Mesenchymal stem cell (in vitro differentiated cells and primary cell): ENCODE measurements around the gene ATP4A.

Experiments
- DNase-seq: peaks from one replicate; pipeline ENCODE4 v3.0.0-alpha.2; 2013
- H2AFZ ChIP-seq: one replicate; pipeline ENCODE4 v1.6.1; 2013; ENCODE audit warnings: low read depth, mild to moderate bottlenecking, control low read depth, inconsistent platforms, low read length, moderate library complexity
- H2AK5ac ChIP-seq: 2 replicates; pipeline ENCODE4 v1.6.1; 2013; ENCODE audit warnings: low read length, moderate library complexity, mild to moderate bottlenecking, inconsistent platforms; ENCODE audit not compliant: severe bottlenecking
- H2BK120ac ChIP-seq: one replicate; pipeline ENCODE4 v1.6.1; 2013; ENCODE audit warnings: low read depth, mild to moderate bottlenecking, inconsistent platforms, low read length, moderate library complexity
- H2BK12ac ChIP-seq, 2 experiments: one replicate each; pipeline ENCODE4 v1.6.1; 2013; ENCODE audit warnings: inconsistent platforms in 2 of 2, low read length in 2 of 2, mild to moderate bottlenecking in 2 of 2, moderate library complexity in 2 of 2, control low read depth in 1 of 2
- H2BK15ac ChIP-seq: one replicate; pipeline ENCODE4 v1.6.1; 2013; ENCODE audit warnings: mild to moderate bottlenecking, low read depth, inconsistent platforms; ENCODE audit not compliant: poor library complexity, severe bottlenecking
- H2BK5ac ChIP-seq: 2 replicates; pipeline ENCODE4 v1.6.1; 2013; ENCODE audit warnings: low read depth, mild to moderate bottlenecking, low read length, control low read depth, inconsistent platforms; ENCODE audit not compliant: poor library complexity, severe bottlenecking
- H3K14ac ChIP-seq, 2 experiments: one replicate each; pipeline ENCODE4 v1.6.1; 2013; ENCODE audit warnings: inconsistent platforms in 2 of 2, low read length in 2 of 2, control low read depth in 1 of 2, mild to moderate bottlenecking in 1 of 2, moderate library complexity in 1 of 2
- H3K18ac ChIP-seq, 2 experiments: one replicate each; pipeline ENCODE4 v1.6.1; 2013; ENCODE audit warnings: inconsistent platforms in 2 of 2, low read length in 2 of 2, control low read depth in 1 of 2, low read depth in 1 of 2, mild to moderate bottlenecking in 1 of 2
- H3K23ac ChIP-seq, 2 experiments: one replicate each; pipeline ENCODE4 v1.6.1; 2013; ENCODE audit warnings: inconsistent platforms in 2 of 2, low read length in 2 of 2, mild to moderate bottlenecking in 2 of 2, moderate library complexity in 2 of 2, control low read depth in 1 of 2
- H3K27ac ChIP-seq: 2 replicates; pipeline ENCODE4 v1.5.1; 2013; ENCODE audit warnings: mild to moderate bottlenecking, moderate library complexity, low read length, control low read depth, inconsistent platforms; ENCODE audit not compliant: poor library complexity, severe bottlenecking
- H3K27me3 ChIP-seq, 2 experiments: 2 replicates each; pipeline versions ENCODE4 v1.6.1 to v1.7.0; 2013; ENCODE audit warnings: low read length in 2 of 2, mild to moderate bottlenecking in 2 of 2, moderate library complexity in 2 of 2, control low read depth in 1 of 2, inconsistent platforms in 1 of 2; ENCODE audit not compliant: control insufficient read depth in 1 of 2, insufficient read depth in 1 of 2
- H3K36me3 ChIP-seq, 2 experiments: 2 replicates each; pipeline versions ENCODE4 v1.6.1 to v1.7.0; 2013; ENCODE audit warnings: low read length in 2 of 2, control low read depth in 1 of 2, inconsistent platforms in 1 of 2, low read depth in 1 of 2, mild to moderate bottlenecking in 1 of 2; ENCODE audit not compliant: insufficient read depth in 2 of 2, control insufficient read depth in 1 of 2
- H3K4ac ChIP-seq, 2 experiments: one replicate each; pipeline ENCODE4 v1.6.1; 2013; ENCODE audit warnings: inconsistent platforms in 2 of 2, low read length in 2 of 2, mild to moderate bottlenecking in 2 of 2, moderate library complexity in 2 of 2, control low read depth in 1 of 2, low read depth in 1 of 2
- H3K4me1 ChIP-seq: 2 replicates; pipeline ENCODE4 v1.6.1; 2013; ENCODE audit warnings: low read depth, low read length, control low read depth; ENCODE audit not compliant: control insufficient read depth, insufficient read depth
- H3K4me2 ChIP-seq: 2 replicates; pipeline ENCODE4 v1.6.1; 2013; ENCODE audit warnings: low read length, mild to moderate bottlenecking, inconsistent platforms; ENCODE audit not compliant: poor library complexity, severe bottlenecking
- H3K4me3 ChIP-seq, 2 experiments: 2 replicates each; pipeline versions ENCODE4 v1.5.1 to v1.7.0; 2013; ENCODE audit warnings: low read length in 2 of 2, mild to moderate bottlenecking in 2 of 2, control low read depth in 1 of 2, low read depth in 1 of 2; ENCODE audit not compliant: insufficient read depth in 1 of 2
- H3K79me1 ChIP-seq: replicated peaks from 2 replicates; pipeline ENCODE4 v1.6.1; 2013; ENCODE audit warnings: mild to moderate bottlenecking, control low read depth, low read length, inconsistent platforms; ENCODE audit not compliant: poor library complexity, severe bottlenecking
- H3K9ac ChIP-seq: 2 replicates; pipeline ENCODE4 v1.7.0; 2013; ENCODE audit warnings: mild to moderate bottlenecking, low read length, moderate library complexity
- H3K9me3 ChIP-seq: 2 replicates; pipeline ENCODE4 v1.7.0; 2013; ENCODE audit warnings: mild to moderate bottlenecking, low read length; ENCODE audit not compliant: control insufficient read depth
- H4K8ac ChIP-seq: one replicate; pipeline ENCODE4 v1.6.1; 2013; ENCODE audit warnings: inconsistent platforms, mild to moderate bottlenecking, low read length, moderate library complexity
- H4K91ac ChIP-seq: one replicate; pipeline ENCODE4 v1.6.1; 2013; ENCODE audit warnings: mild to moderate bottlenecking, low read length, inconsistent platforms
- WGBS: methylation state at CpG from one replicate; pipeline ENCODE4 v1.1.7; 2013; ENCODE audit warnings: mixed read lengths; 5-methylcytosine and 5-hydroxymethylcytosine counted together

The ATP4A gene

GRCh38 chr19:35509861-35510625, 53.4 kb downstream of the ATP4A start:
- H3K23ac ChIP-seq, result no peak overlapping the region
- no peak overlapping the region for H3K27ac ChIP-seq
- H4K8ac ChIP-seq, result peak overlapping the region; percentile 23
- peak overlapping the region; percentile 78 for H3K9ac ChIP-seq
- no peak overlapping the region for H2BK15ac ChIP-seq
- H3K4me3 ChIP-seq, result peak overlapping the region in 1 of 2 experiments; percentile 77
- H2AK5ac ChIP-seq, result no peak overlapping the region
- H3K4me2 ChIP-seq, result peak overlapping the region; percentile 71
- peak; percentile 35 for DNase-seq
- H4K91ac ChIP-seq, result no peak overlapping the region
- H3K4ac ChIP-seq, result no peak overlapping the region
- 2% methylated on average over 35 of the region's 39 CpGs for WGBS
- H3K27me3 ChIP-seq, result peaks cover 48 to 80% of the 10 kb centered on the region in 2 experiments
- no peak overlapping the region for H2AFZ ChIP-seq
- H3K9me3 ChIP-seq, result no peaks in the 10 kb centered on the region
- H3K4me1 ChIP-seq, result peaks cover 14% of the 10 kb centered on the region
- H2BK12ac ChIP-seq, result no peak overlapping the region
- no peak overlapping the region for H3K14ac ChIP-seq
- peak overlapping the region in 1 of 2 experiments; percentile 42 for H3K18ac ChIP-seq
- H3K79me1 ChIP-seq, result no peaks in the 10 kb centered on the region
- H2BK120ac ChIP-seq, result no peak overlapping the region
- H3K36me3 ChIP-seq, result peaks cover 0 to 4% of the 10 kb centered on the region in 2 experiments
- H2BK5ac ChIP-seq, result peak overlapping the region; percentile 52

GRCh38 chr19:35509018-35509652, 54.3 kb downstream of the ATP4A start:
- no peak overlapping the region for H3K27ac ChIP-seq

GRCh38 chr19:35508129-35508528, 55.3 kb downstream of the ATP4A start:
- Histone ChIP-seq H3K9ac (no peak overlapping the region), H3K79me1 (no peaks in the 10 kb centered on the region), H4K8ac (no peak overlapping the region), H2BK15ac (no peak overlapping the region), H2AK5ac (no peak overlapping the region), H3K4me1 (peaks cover 10% of the 10 kb centered on the region), H2AFZ (no peak overlapping the region), H3K9me3 (no peaks in the 10 kb centered on the region), H2BK5ac (no peak overlapping the region), H3K4me2 (no peak overlapping the region), H4K91ac (no peak overlapping the region), H3K23ac (no peak overlapping the region), H3K18ac (no peak overlapping the region), H3K4me3 (peak overlapping the region in 1 of 2 experiments; percentile 12), H2BK12ac (no peak overlapping the region), H3K27ac (no peak overlapping the region), H3K4ac (no peak overlapping the region), H2BK120ac (no peak overlapping the region), H3K14ac (no peak overlapping the region), H3K36me3 (peaks cover 0 to 4% of the 10 kb centered on the region in 2 experiments), H3K27me3 (peaks cover 49 to 67% of the 10 kb centered on the region in 2 experiments)
- 92% methylated on average over 1 of the region's 3 CpGs for WGBS
- no peak for DNase-seq

More at GRCh38 chr19:35509018-35509652, 54.3 kb downstream of the ATP4A start:
- H3K14ac ChIP-seq, result no peak overlapping the region
- no peak overlapping the region for H2BK12ac ChIP-seq
- H3K79me1 ChIP-seq, result no peaks in the 10 kb centered on the region
- no peak overlapping the region for H3K9ac ChIP-seq
- no peak overlapping the region for H3K4ac ChIP-seq
- no peak overlapping the region for H2BK15ac ChIP-seq
- H3K4me1 ChIP-seq, result peaks cover 12% of the 10 kb centered on the region
- peak overlapping the region; percentile 49 for H3K4me2 ChIP-seq
- no peak overlapping the region for H3K18ac ChIP-seq
- no peaks in the 10 kb centered on the region for H3K9me3 ChIP-seq
- H2BK120ac ChIP-seq, result no peak overlapping the region
- no peak overlapping the region for H3K4me3 ChIP-seq
- 12% methylated on average over 10 of the region's 12 CpGs for WGBS
- no peak overlapping the region for H3K23ac ChIP-seq
- no peak overlapping the region for H2BK5ac ChIP-seq
- H3K36me3 ChIP-seq, result peaks cover 0 to 4% of the 10 kb centered on the region in 2 experiments
- no peak overlapping the region for H2AK5ac ChIP-seq
- no peak for DNase-seq
- no peak overlapping the region for H4K91ac ChIP-seq
- H2AFZ ChIP-seq, result no peak overlapping the region
- no peak overlapping the region for H4K8ac ChIP-seq
- H3K27me3 ChIP-seq, result peaks cover 50 to 77% of the 10 kb centered on the region in 2 experiments

GRCh38 chr19:35507561-35507960, 55.9 kb downstream of the ATP4A start:
- H3K27ac ChIP-seq, result no peak overlapping the region
- no peak overlapping the region for H2BK120ac ChIP-seq
- H4K91ac ChIP-seq, result no peak overlapping the region
- no peak overlapping the region for H2AK5ac ChIP-seq
- no peak overlapping the region for H2AFZ ChIP-seq
- H3K9ac ChIP-seq, result no peak overlapping the region
- H3K4me1 ChIP-seq, result peaks cover 10% of the 10 kb centered on the region
- no peak overlapping the region for H2BK15ac ChIP-seq
- no peak overlapping the region for H3K23ac ChIP-seq
- peaks cover 46 to 66% of the 10 kb centered on the region in 2 experiments for H3K27me3 ChIP-seq
- DNase-seq, result no peak
- H3K14ac ChIP-seq, result no peak overlapping the region
- H3K9me3 ChIP-seq, result no peaks in the 10 kb centered on the region
- no peak overlapping the region for H3K4ac ChIP-seq
- H3K18ac ChIP-seq, result no peak overlapping the region
- peaks cover 0 to 4% of the 10 kb centered on the region in 2 experiments for H3K36me3 ChIP-seq
- 85% methylated on average over 11 of the region's 11 CpGs for WGBS
- H2BK5ac ChIP-seq, result no peak overlapping the region
- no peaks in the 10 kb centered on the region for H3K79me1 ChIP-seq
- no peak overlapping the region for H3K4me3 ChIP-seq
- no peak overlapping the region for H3K4me2 ChIP-seq
- no peak overlapping the region for H4K8ac ChIP-seq
- H2BK12ac ChIP-seq, result no peak overlapping the region
